Activated T-cell treated with anti-CD3 and anti-CD28 coated beads, Interleukin-2, amount 50 U/mL, for 4 hours (primary cell): ENCODE results near the gene GEMIN8. TPM values are rescaled to one million over a fixed set of nuclear protein-coding genes. Genes with fewer than 3 reads are reported as not detected.

Source experiments
- total RNA-seq, 3 donors: library from RNA; stranded (reverse); gene quantifications; one replicate each; pipeline ENCODE4 v1.2.1, GENCODE V29; 2021

Gene GEMIN8
- total RNA-seq, 3 donors from 2014 or later: 18.2 to 20.2 (median 18.8) TPM

Other genes starting within 250 kb of the GEMIN8 start
- under 1 TPM; 0.08 to 0.13 (median 0.10) TPM for gene GPM6B, start 212.8 kb downstream of the GEMIN8 start, total RNA-seq